B cell (primary cell): ENCODE measurements around the gene NEBL. TPM values are rescaled to one million over a fixed set of nuclear protein-coding genes. Genes with fewer than 3 reads are reported as not detected.

Experiments used
- ATAC-seq: fragments of 200-7000 bp; cut with Tn5 transposase; one replicate; pipeline ENCODE4 v1.10.0; 2021; ENCODE audit warnings: low read depth, mild to moderate bottlenecking, moderate number of reproducible peaks, moderate library complexity
- CTCF ChIA-PET: fragments of 350-600 bp; sonication (Branson Sonifier 250); formaldehyde crosslinking; loops from one replicate; lab custom pipeline; 2021; ENCODE audit warnings: antibody characterized with exemption, inconsistent platforms; lab: Charles Lee
- POLR2A ChIA-PET: fragments of 350-600 bp; sonication (Branson Sonifier 250); formaldehyde crosslinking; loops from one replicate; lab custom pipeline; 2021; ENCODE audit warnings: antibody characterized with exemption; lab: Charles Lee
- DNase-seq: peaks from one replicate; pipeline ENCODE4 v3.0.0; 2013
- H2AFZ ChIP-seq: 2 replicates; pipeline ENCODE4 v1.6.1; 2012; ENCODE audit warnings: mild to moderate bottlenecking, low read depth, low read length; ENCODE audit not compliant: insufficient read depth, poor library complexity, severe bottlenecking
- H3K27ac ChIP-seq, 2 donors: 1 replicate in 1 of 2; 2 replicates in 1 of 2; pipeline ENCODE4 v1.5.1; 2012 to 2013; ENCODE audit warnings: low read length in 2 of 2, mild to moderate bottlenecking in 2 of 2, moderate library complexity in 1 of 2
- H3K27me3 ChIP-seq, 4 experiments: fragments of 200-600 bp in 1 of 4; sonication (generic) in 1 of 4; replicated peaks in 1 of 4; 1 replicate in 2 of 4; 2 replicates in 2 of 4; pipeline versions ENCODE4 v1.6.1 to v1.7.0; 2013 to 2016; ENCODE audit warnings: low read length in 3 of 4, mild to moderate bottlenecking in 2 of 4, mixed read lengths in 1 of 4, moderate library complexity in 1 of 4; ENCODE audit not compliant: insufficient read depth in 4 of 4, control insufficient read depth in 3 of 4; ENCODE audit errors: control extremely low read depth in 1 of 4
- H3K36me3 ChIP-seq, 2 experiments: replicated peaks in 1 of 2; 1 replicate in 1 of 2; 2 replicates in 1 of 2; pipeline versions ENCODE4 v1.6.1 to v1.7.1; 2013; ENCODE audit warnings: low read length in 1 of 2; ENCODE audit not compliant: insufficient read depth in 2 of 2, control insufficient read depth in 1 of 2; ENCODE audit errors: control extremely low read depth in 1 of 2, extremely low read depth in 1 of 2
- H3K4me1 ChIP-seq, 2 donors: fragments of 200-600 bp in 1 of 2; sonication (generic) in 1 of 2; 1 replicate in 1 of 2; 2 replicates in 1 of 2; pipeline versions ENCODE4 v1.5.1 to v1.6.1; 2013 to 2017; ENCODE audit warnings: low read length in 2 of 2; ENCODE audit not compliant: control insufficient read depth in 2 of 2, insufficient read depth in 2 of 2
- H3K4me2 ChIP-seq: replicated peaks from 2 replicates; pipeline ENCODE3; 2012; ENCODE audit warnings: mild to moderate bottlenecking, low read depth, low read length; ENCODE audit not compliant: poor library complexity, severe bottlenecking
- H3K4me3 ChIP-seq, 5 experiments: fragments of 200-600 bp in 1 of 5; sonication (generic) in 1 of 5; 1 replicate in 3 of 5; 2 replicates in 2 of 5; pipeline versions ENCODE4 v1.5.1 to v1.7.0; 2011 to 2016; ENCODE audit warnings: low read length in 4 of 5, mild to moderate bottlenecking in 4 of 5, low read depth in 2 of 5, control low read depth in 1 of 5, moderate library complexity in 1 of 5; ENCODE audit not compliant: insufficient read depth in 1 of 5; ENCODE audit errors: control extremely low read depth in 1 of 5, extremely low read depth in 1 of 5
- H3K79me2 ChIP-seq: fragments of 200-600 bp; sonication (generic); one replicate; pipeline ENCODE4 v1.6.0; 2016; ENCODE audit warnings: low read length; ENCODE audit not compliant: control insufficient read depth, insufficient read depth
- H3K9ac ChIP-seq: fragments of 200-600 bp; sonication (generic); 2 replicates; pipeline ENCODE4 v1.6.1; 2017; ENCODE audit warnings: mild to moderate bottlenecking, low read length, moderate library complexity
- H3K9me3 ChIP-seq, 3 donors: one replicate each; pipeline versions ENCODE4 v1.6.1 to v1.7.1; 2013; ENCODE audit warnings: low read length in 2 of 3; ENCODE audit not compliant: control insufficient read depth in 2 of 3, insufficient read depth in 1 of 3; ENCODE audit errors: control extremely low read depth in 1 of 3
- H4K20me1 ChIP-seq: 2 replicates; pipeline ENCODE4 v1.6.0; 2012; ENCODE audit warnings: mild to moderate bottlenecking, low read length; ENCODE audit not compliant: insufficient read depth, control insufficient read depth, poor library complexity, severe bottlenecking
- H3K27ac Mint-ChIP-seq: one replicate; pipeline ENCODE4 v1.8.0; 2021; ENCODE audit warnings: mixed read lengths
- H3K27me3 Mint-ChIP-seq: one replicate; pipeline ENCODE4 v1.8.0; 2021; ENCODE audit warnings: mixed read lengths
- H3K4me1 Mint-ChIP-seq: one replicate; pipeline ENCODE4 v1.8.0; 2021; ENCODE audit warnings: mixed read lengths
- H3K4me3 Mint-ChIP-seq: one replicate; pipeline ENCODE4 v1.8.0; 2021; ENCODE audit warnings: mixed read lengths
- H3K9me3 Mint-ChIP-seq: one replicate; pipeline ENCODE4 v1.8.0; 2022; ENCODE audit warnings: mixed read lengths; ENCODE audit not compliant: insufficient read depth
- CTCF ChIP-seq: fragments of 200-600 bp; IDR thresholded peaks from one replicate; pipeline ENCODE4 v1.8.0; 2022; ENCODE audit warnings: antibody characterized with exemption, mild to moderate bottlenecking
- EZH2 ChIP-seq: IDR thresholded peaks from 2 replicates; pipeline ENCODE4 v1.6.1; 2012; ENCODE audit warnings: borderline replicate concordance, low read depth, mild to moderate bottlenecking, moderate library complexity, low read length; ENCODE audit not compliant: insufficient read depth, poor library complexity, severe bottlenecking
- WGBS: methylation state at CpG from one replicate; pipeline ENCODE4 v1.1.5; 2013; ENCODE audit warnings: missing lambda C conversion rate; ENCODE audit not compliant: insufficient coverage; 5-methylcytosine and 5-hydroxymethylcytosine counted together
- intact Hi-C: fragments of 100-400 bp; cut with micrococcal nuclease; formaldehyde crosslinking; loops from one replicate; pipeline ENCODE4 v1.10.0; 2022
- polyA plus RNA-seq: library from polyadenylated mRNA; depleted of rRNA; stranded (reverse); fragments of >200 nt; gene quantifications from 2 replicates; pipeline ENCODE4 v1.2.3, GENCODE V29; 2012
- total RNA-seq, 2 donors: library from RNA; stranded (reverse); fragments of 120-200 nt in 1 of 2; gene quantifications; 1 replicate in 1 of 2; 2 replicates in 1 of 2; pipeline versions ENCODE4 v1.2.3 to v1.2.4, GENCODE V29; 2013 to 2022

Gene NEBL
- total and polyA plus RNA-seq, 2 donors (not counting 1 experiment from before 2014, with no cell fraction given): not detected

GRCh38 chr10:20919481-20919880 is 22.4 kb upstream of the NEBL start:
- H3K36me3 ChIP-seq: no peaks in the 10 kb centered on the region
- ATAC-seq (no peak), DNase-seq (no peak)
- peaks cover 7% of the 10 kb centered on the region for H3K27me3 Mint-ChIP-seq
- ChIA-PET POLR2A (no interaction called here), CTCF (no interaction called here)
- H3K27ac ChIP-seq: no peak overlapping the region
- no peaks in the 10 kb centered on the region for H3K4me1 Mint-ChIP-seq
- no peaks in the 10 kb centered on the region for H3K79me2 ChIP-seq
- no peaks in the 10 kb centered on the region for H4K20me1 ChIP-seq
- H3K9me3 Mint-ChIP-seq: no peaks in the 10 kb centered on the region
- H3K9me3 ChIP-seq: no peaks in the 10 kb centered on the region
- no peaks in the 10 kb centered on the region for H3K27me3 ChIP-seq
- no peak overlapping the region for H3K4me2 ChIP-seq
- 92% methylated on average over 2 of the region's 4 CpGs for WGBS
- intact Hi-C loops: no loop called here
- no peak overlapping the region for H2AFZ ChIP-seq
- no peak overlapping the region for H3K4me3 Mint-ChIP-seq
- no peak overlapping the region for H3K4me3 ChIP-seq
- TF ChIP-seq CTCF (no peak), EZH2 (no peak)
- no peak overlapping the region for H3K27ac Mint-ChIP-seq
- no peaks in the 10 kb centered on the region for H3K4me1 ChIP-seq
- no peak overlapping the region for H3K9ac ChIP-seq

DNA sequence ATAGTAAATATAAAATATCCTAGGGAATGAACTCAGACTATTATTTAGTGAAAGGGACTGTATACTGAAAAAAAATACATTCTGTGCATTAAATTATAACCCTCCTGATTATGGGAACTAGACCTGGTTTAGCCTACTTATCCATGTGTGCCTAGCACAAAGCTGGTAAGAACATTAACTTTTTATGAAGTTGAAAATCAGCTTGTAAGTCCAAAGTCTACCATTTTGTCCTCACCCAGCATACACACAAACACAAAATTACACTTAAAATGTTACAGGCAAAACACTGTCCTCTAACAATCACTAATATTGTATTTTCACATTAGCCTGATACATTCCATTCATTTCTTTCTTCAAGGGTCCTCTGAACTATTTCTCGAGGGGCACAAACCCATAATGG is 19.9 kb upstream of the NEBL start:
- H3K4me1 ChIP-seq: no peaks in the 10 kb centered on the region
- no peak overlapping the region for H3K4me3 ChIP-seq
- H3K9me3 ChIP-seq: no peaks in the 10 kb centered on the region
- no peaks in the 10 kb centered on the region for H3K36me3 ChIP-seq
- no peak overlapping the region for H3K27ac Mint-ChIP-seq
- DNase-seq: no peak
- peaks cover 16% of the 10 kb centered on the region for H3K27me3 Mint-ChIP-seq
- ChIA-PET POLR2A (no interaction called here), CTCF (no interaction called here)
- no peak overlapping the region for H3K27ac ChIP-seq
- WGBS: no CpG with 5 or more reads among the region's 1 CpG
- H3K4me2 ChIP-seq: no peak overlapping the region
- no peak for ATAC-seq
- intact Hi-C loops: no loop called here
- H3K9me3 Mint-ChIP-seq: no peaks in the 10 kb centered on the region
- no peaks in the 10 kb centered on the region for H3K79me2 ChIP-seq
- H3K9ac ChIP-seq: no peak overlapping the region
- TF ChIP-seq EZH2: no peak
- no peak for TF ChIP-seq CTCF
- H2AFZ ChIP-seq: no peak overlapping the region
- H3K27me3 ChIP-seq: no peaks in the 10 kb centered on the region
- no peaks in the 10 kb centered on the region for H3K4me1 Mint-ChIP-seq
- no peak overlapping the region for H3K4me3 Mint-ChIP-seq
- no peaks in the 10 kb centered on the region for H4K20me1 ChIP-seq
